T-helper 1 cell (primary cell): ENCODE measurements around the gene SGPP2.
"Not testable (repeated sequence)": the region's sequence is repeated elsewhere in the genome, so short reads cannot be mapped to it uniquely, and the experiment has no call there.

ENCODE experiments used
- DNase-seq, 5 donors: peaks; one replicate each; pipeline ENCODE4 v3.0.0-alpha.2; 2012 to 2020
- total RNA-seq, 4 donors: gene quantifications; one replicate each; lab custom pipeline; 2026; lab: John Stamatoyannopoulos, UW

Gene SGPP2, protein sequence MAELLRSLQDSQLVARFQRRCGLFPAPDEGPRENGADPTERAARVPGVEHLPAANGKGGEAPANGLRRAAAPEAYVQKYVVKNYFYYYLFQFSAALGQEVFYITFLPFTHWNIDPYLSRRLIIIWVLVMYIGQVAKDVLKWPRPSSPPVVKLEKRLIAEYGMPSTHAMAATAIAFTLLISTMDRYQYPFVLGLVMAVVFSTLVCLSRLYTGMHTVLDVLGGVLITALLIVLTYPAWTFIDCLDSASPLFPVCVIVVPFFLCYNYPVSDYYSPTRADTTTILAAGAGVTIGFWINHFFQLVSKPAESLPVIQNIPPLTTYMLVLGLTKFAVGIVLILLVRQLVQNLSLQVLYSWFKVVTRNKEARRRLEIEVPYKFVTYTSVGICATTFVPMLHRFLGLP
- 10.8 to 15.7 (median 11.7) reads per million in 4 donors for total RNA-seq

DNA sequence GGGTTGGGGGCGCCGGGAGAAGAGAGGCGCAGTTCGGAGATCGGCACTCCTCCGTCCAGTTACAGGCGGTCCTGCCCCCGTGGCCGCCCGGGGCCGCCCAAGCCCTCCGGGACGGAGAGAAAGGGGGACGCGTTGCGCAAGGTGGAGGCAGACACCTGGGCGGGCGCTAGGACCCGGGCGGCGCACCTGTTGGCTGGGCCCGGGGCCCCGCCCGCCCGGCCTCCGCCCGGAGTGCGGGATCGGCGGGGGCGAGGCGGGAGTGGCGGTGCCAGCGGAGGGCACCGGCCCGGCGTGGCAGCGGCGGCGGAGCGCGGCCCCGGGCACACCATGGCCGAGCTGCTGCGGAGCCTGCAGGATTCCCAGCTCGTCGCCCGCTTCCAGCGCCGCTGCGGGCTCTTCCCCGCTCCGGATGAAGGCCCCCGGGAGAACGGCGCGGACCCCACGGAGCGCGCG, at the start of gene SGPP2:
SGPP2 (plus strand) TSS at position 268 of the 453 bp plus-strand sequence; CDS start at position 328, 60 bp downstream.
- peak in 3 of 5 donors; percentile 9 to 36 (median 20) for DNase-seq

DNA sequence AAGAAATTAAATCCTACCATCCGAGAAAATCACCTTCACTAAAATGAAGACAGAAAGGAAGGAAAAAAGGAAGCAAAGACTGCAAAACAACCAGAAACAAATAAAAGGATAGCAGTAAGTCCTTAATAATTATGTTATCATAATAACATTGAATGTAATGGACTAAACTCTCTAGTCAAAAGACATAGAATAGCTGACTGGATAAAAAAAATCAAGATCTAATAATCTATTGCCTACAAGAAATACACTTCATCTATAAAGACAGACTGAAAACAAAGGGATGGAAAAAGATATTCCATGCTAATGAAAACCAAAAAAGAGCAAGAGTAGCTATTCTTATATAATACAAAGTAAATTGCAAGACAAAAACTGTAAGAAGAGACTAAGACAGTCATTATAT, 48.5 kb upstream of the SGPP2 start:
- DNase-seq = no peak

DNA sequence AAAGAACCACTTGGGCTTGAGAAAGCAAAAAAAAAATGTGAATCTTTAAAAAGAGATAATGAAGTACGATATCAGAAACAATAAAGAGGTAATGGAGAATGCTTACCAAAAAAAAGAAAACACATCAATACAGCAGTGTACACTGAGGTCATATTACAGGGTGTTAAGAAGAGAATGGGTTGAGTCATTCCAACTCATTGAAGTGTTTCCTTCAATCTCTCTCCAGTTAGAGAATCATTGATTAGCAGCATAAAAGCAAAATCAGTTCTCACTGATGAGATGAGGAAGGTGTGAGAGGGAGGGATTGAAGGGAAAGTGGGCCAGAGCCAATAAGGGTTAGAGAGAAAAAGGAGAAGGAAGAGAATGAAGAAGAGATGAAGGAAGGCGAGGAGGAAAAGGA, 43.9 kb upstream of the SGPP2 start:
- DNase-seq = no peak

DNA sequence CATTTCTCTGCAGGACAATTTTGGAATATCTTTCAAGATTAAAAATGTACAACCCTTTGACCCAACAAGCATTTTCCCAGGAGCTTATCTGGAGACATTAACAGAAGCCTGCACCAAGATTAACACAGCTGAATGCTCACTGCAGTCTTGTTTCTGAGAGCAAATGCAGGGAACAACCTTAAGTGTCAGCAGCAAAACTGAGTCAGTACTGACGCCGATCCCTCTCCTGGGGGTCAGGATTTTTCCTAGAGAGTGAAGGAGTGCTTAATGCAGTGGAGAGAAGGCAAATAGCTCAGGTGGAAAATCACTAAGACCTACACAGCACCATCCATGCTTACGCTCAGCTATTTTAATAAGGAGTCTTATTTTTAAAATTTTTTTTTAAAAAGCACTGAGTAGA, 42.8 kb upstream of the SGPP2 start:
- DNase-seq = no peak

DNA sequence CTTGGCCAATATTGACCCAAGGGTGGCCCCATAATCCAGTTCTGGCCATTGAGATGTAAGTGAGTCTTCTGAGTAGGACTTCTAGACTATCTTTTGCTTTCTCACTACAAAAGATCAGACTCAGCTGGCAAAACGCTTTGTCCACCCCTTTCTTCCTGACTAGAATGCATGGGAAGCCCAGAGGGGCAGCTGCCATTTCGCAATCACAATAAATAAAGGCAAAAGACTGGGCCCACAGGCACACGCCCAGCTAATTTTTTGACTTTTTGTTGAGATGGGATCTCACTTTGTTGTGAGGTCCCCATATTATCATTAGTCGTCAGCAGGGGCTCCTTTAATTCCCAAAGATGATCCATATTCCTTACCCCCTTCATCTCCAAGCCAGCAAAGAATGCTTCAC, 41.1 kb upstream of the SGPP2 start:
- no peak for DNase-seq

DNA sequence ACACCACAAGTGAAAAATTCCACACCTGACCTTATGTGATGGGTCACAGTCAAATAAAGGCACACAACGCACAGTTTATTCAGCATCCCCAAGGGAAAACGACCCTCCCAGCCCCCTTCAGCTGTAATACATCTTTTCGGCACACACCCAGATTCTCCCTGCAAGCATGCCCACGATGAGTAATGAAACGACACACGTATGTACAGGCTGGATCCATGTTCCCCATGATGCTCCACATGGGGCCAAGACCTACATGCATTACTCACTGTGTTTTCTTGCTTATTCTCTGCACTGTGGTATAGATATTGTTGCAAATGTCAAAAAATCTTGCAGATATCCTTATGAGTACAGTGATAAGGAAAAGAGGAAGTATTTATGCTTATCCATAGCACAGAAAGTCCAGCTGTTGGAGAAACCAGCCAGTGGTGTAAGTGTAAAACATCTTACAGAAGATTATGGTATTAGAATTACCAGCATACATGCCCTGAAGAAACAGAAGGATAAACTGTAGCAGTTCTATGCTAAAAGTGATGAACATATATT, 32.5 kb upstream of the SGPP2 start:
- no peak for DNase-seq

DNA sequence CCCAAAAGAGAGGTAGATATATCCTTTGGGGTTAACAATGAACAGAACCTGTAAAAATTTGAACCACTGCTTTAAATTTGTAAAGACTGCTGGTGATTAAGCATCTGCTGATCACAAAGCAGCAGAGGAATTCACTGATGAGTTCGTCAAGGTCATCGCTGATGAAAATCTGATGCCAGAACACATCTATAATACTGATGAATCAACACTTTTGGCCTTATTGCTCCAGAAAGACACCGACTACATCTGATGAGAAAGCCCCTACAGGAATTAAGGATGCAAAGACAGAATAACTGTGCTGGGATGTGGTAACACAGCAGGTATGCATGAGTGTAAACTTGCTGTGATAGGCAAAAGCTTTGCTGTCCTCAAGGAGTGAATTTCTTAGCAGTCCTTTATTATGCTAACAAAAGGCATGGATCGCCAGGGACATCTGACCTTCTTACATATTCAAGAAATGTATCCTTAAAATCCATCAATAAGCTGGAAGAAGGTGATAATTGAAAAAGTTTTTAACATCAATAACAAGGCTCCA, 30.5 kb upstream of the SGPP2 start:
- no peak for DNase-seq

DNA sequence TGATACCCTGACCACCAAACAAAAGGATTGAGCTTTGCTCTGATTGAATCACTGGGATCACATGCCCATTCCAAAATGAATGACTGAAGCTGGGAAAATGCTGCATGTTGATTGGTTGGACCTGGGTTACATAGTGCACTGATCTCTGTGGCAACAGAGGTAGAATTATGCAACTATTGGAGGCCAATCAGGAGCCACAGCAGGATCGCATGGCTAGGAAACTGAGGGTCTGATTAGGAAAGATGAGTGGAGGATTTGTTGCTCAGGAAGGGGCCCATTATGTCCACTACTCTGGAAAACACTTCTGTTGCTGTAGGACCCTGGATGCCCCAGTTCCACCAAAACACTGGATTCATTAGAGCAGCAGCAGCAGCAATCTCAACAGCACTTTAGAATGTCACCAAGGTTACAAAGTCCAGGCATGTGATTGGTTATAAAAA, 25.9 kb upstream of the SGPP2 start:
- no peak for DNase-seq

DNA sequence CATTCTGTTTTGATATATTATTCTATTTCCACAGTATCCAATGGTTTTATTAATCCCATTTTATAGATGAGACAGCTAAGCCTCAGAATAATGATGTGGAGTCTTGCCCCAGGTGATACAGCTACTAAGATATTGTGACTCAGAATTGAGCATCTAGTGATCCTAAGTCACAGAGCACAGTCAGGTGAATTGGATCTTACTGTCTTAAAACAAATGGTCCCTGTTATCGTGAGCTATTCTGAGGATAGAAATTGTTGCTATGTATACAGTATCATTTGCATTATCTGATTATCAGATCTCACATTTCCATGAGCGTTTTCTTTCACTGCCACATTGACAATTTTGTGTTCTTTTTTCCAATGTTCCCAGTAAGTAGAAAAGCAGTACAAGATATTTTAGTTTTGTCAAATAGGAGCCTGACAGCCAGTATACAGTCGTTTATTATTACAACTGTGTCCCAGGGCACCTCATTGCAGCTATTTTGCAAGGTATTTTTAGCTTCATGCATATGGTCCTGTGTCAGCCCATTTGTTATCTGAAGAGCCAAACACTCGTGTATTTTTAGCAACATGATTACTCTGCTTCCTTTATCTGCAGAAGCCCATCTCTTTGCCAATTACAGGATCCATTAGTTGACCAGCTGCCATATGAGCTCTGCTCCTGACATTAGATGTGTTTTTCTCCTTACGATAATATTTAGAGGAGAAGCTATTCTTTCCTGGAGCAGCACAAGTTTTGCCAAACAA, 25.1 kb upstream of the SGPP2 start:
- DNase-seq = no peak

DNA sequence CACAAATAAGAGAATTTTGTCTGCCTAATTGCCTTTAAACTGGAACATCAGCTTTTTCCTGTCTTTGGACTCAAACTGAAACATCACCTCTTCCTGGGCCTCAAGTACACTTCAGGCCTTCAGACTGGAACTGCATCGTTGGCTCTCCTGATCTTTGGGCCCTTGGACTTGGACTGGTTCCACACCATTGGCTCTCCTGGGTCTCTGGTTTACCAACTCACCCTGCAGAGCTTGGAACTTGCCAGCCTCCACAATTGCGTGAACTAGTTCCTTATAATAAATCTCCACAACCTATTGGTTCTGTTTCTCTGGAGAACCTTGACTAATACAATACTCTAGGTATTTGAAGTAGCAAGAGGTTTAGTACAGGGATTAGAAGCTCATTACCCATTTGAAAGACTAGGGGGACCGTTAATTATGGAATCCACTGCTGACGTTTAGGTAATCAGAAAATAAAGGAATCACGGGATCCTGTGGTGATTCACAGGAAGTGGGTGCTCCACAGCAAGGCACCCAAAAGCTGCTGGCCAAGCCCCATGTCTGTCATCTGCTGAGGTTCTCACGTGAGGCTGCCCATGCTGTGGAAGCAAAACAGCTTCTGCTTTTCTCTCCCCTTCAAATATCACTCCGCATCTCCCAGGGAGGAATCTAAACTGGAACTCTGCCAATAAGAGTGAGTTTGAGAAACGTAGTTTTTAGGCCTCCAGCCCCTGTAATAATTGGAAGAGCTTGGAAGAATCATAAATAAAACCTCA, 20.0 kb upstream of the SGPP2 start:
- DNase-seq = no peak

DNA sequence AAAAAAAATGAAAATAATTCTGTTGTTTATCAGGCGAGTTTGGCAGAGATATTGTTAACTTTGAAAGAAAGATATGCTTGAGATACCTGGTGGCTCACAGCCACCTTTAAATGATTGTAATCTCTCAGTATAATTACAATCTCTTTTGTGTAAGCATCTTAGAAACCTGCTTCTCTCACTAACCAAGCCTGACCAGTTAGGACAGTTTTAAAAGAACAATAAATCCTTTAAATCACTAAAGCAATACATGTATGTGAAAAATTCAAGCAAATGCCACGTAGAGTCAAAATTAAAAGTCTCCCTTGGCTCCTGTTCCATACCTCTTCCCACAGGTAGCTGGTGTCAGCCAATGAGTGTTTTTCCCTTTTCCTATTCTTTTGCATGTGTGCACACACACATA, 15.7 kb upstream of the SGPP2 start:
- DNase-seq = no peak

DNA sequence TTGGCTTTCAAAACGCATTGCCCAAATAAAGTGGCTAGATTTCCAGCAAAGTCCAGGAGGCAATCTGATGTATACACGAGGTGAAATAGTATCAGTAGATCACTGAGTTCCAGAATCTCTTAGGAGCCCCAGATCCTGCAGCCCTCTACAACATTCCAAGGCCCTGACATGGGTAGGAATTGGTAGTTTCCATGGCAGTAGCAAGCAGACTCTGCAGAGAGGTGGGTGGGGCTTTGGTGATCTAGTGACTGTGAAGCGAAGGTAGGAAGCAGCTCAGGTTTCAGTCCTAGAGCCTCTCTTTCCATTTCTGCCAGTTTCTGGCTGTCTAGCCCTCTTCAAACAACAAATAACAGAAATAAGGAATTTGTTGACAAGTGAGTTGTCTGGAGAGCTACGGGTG, 13.8 kb upstream of the SGPP2 start:
- no peak for DNase-seq

DNA sequence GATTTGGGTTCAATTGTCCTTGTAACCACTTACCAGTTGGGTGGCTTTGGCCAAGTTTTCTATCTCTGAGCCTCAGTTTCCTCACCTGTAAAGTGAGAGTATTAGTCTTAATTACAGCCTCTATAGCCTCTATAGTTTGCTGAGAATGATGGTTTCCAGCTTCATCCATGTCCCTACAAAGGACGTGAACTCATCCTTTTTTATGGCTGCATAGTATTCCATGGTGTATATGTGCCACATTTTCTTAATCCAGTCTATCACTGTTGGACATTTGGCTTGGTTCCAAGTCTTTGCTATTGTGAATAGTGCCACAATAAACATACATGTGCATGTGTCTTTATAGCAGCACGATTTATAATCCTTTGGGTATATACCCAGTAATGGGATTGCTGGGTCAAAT, 12.0 kb upstream of the SGPP2 start:
- DNase-seq = not testable (repeated sequence)

DNA sequence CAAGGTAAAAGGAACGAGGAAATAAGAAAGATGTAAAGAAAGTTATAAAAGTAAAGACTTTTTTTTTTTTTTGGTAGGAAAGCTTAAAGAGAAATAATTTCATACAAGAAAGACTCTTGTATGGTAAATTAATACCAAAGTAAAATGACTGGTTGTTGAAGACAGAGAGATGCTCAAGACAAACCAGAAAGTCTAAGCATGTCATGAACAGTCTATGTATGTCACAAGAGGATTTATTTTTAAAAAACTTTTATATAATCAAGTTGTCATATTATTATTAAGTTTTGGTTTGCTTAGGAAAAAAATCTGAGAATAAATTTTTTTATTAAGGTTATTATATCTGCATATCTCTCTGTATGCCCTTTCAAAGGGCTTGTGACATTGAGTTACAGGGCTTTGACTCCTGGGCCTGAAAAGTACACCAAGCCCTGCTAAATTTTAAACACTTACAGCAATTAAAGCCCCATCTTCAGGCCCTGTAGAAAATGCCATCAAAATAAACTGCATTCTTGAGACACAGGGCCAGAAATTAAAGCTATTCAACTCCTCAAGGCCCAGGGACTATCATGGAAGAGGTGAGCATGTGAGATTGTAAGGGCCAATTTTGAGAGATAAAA, 10.9 kb upstream of the SGPP2 start:
- no peak for DNase-seq

DNA sequence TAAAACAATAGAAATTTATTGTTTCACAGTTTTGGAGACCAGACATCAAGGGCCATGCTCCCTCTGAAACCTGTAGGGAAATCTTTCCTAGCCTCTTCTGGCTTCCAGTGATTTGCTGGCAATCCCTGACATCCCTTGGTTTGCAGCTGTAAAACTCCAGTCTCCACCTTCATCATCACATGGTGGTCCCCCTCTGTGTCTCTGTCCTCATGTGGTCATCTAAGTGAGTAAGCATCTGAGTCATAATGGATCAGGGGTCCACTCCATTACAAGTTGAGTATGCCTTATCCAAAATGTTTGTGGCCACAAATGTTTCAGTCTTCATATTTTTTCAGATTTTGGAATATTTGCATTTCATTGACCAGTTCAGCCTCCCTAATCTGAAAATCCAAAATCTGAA, 5.6 kb upstream of the SGPP2 start:
- no peak for DNase-seq

DNA sequence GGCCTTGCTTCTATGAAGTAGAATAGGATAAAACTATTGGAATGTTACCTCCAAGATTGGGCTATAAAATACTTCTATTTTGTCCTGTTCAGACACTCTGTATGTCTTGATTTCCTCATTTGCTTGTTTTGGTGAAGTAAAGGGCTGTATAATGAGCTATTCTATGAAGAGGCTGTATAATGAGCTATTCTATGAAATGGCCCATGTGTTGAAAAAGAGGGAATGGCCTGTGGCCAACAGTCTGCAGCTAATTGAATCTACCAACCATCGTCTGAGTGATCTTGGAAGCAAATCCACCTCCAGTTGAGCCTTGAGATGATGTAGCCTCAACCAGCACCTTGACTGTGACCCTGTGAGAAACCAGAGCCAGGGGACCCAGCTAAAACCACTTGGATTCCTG, 3.8 kb upstream of the SGPP2 start:
- no peak for DNase-seq

DNA sequence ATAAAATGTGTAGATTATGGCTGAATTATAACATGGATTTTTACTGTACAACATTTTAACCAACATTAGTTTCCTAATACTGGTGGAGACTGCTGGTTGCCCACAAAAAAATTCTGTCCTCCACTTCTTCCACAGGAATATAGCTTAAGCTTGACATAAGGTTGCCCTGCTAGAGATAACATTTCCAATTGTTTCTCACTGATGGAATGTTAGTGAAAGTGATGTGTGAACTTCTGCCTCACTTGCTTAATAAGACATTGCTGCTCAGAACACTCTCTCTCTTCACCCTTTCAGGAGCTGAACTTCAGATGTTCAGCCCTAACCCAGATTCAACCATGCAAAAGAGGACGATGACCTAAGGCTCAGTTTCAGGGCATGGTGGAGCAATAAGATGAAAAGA, 2.7 kb upstream of the SGPP2 start:
- no peak for DNase-seq

DNA sequence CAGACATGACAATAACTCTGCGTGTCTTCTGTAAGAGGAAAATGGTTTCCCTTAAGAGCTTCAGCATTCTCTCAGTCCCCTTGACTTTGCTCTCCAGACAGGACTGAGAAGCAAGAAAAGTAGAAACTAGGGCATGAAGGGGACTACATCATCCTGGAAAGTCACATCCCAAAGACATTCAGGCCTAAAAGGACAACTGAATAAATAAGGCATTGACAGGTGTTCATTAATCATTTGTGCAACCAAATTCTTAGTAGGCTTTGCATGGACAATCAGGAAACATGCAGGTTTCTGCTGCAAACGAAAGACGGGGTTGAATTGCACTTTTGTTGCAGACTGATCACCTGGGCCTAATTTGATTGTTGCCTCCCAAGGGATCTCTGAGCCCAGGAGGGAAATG, 1.2 kb upstream of the SGPP2 start:
- DNase-seq = no peak

DNA sequence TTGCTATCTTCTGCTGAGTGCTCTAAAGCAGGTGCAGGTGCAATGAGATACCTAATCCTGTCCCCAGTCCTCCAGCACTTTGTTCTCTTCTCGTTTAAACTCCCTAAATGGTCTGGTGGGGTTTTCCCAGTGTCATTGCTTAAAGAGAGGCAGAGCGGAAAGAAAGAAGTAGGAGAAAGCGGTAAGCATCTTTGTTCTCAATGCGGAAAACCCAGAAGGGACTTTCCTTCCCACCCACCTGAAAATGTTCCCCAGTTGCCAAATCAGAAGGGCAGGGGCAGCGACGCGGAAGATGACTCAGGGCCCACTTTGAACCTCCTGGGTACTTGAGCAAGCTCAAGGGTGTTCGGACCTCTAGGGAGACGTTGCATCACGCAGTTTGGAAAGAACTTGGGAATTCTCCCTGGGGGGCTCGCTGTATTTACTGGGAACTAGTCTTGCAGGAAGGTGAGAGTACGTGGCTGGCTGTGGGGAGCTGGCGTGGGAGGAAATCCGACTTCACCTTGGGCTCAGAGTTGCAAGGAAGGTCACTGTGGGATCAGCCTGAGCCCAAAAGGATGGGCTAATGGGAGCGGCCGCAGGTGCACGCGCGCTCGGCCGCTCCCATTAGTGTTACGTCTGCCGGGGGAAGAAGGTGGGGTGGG, 589 bp upstream of the SGPP2 start:
- peak in 4 of 5 donors; percentile 22 to 41 (median 29) for DNase-seq

DNA sequence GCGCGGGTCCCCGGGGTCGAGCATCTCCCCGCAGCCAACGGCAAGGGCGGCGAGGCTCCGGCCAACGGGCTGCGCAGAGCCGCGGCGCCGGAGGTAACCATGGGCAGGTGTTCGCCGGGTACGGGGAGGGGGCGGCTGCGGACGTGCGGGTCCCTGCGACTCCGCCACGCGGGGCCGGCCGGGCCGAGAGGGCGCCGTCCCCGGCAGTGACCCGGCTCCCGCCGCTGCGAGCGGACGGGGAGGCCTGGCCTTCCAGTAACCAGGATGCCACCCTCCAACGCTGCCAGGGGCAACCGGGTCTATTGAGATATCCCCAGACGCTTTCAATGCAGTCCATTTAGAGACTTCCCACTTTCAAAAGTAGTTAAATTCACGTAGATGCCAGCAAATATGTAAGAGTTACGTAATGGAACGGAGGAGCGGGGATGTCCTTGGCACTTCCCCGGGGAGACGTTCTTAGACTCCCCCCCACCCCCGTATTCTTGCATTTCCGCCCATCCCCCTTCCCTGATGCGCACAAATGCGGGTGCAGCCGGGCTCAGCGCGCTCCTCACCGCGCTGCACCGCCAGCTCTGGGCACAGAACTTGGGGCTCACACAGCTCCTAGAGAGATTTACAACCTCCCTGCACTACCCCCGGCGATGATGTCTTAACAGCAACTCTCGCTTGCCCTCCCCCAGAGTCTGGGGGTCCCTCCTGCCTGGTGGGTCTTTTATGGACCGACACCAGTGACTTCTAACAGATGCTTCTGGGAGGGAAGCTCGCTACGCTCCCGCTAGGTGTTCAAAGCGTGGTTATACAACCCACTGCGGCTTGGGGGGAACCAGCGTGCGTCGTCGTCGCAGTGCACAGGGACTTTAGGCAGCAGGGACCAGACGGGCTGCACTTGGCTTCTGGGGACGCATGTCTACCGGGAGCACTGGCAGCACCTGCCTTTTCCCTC, 657 bp downstream of the SGPP2 start:
- DNase-seq = peak in 3 of 5 donors; percentile 38 to 46 (median 40)
